Midbrain (tissue), 1 donor: ENCODE data around the gene PNLIPRP3.

ENCODE experiments used
- DNase-seq: peaks from one replicate; lab custom pipeline; 2025; lab: John Stamatoyannopoulos, UW

PNLIPRP3 gene

GRCh38 chr10:116451711-116452337 is 24.2 kb downstream of the PNLIPRP3 start:
- DNase-seq = no peak

- DNase-seq = no peak
Measured at GRCh38 chr10:116452338-116452720, 24.7 kb downstream of the PNLIPRP3 start.

DNA sequence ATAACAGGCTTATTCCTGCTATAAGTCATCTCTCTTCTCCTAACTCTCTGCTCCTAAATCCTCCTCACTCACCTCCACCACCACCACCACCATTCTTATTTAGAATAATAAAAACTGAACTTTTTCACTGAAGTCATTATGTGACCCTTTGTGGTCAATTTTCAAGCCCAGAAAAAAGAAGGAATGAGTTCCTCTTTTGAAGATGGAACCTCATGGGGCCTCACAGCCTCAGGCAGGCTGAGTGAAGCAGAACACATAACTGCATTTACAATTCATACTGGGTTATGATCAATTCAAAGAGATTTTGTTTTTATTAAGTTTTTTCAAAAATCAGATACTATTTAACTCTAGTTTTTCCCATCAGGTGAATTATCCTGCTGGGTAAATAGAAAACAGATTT is 29.8 kb downstream of the PNLIPRP3 start:
- no peak for DNase-seq

- DNase-seq = no peak
Measured at GRCh38 chr10:116460219-116460618, 32.6 kb downstream of the PNLIPRP3 start.

DNA sequence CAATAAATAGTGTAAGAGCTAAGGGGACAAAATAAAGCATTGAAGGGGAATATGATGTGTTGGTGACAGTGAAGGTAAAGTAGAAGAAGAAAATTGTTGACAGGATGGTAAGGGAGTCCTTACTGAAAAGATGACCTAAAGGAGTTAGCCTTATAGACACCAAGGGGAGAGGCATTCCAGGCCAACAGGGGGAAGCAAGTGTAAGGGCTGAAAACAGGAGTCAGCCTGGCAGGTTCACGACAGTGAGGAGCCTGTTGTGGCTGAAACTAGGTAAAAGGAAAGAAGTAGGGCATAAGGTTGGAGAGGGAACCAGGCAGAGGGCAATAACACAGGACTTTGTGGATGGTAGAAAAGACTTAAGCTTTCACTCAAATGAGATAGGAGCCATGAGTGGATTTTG is 34.0 kb downstream of the PNLIPRP3 start:
- no peak for DNase-seq

DNA sequence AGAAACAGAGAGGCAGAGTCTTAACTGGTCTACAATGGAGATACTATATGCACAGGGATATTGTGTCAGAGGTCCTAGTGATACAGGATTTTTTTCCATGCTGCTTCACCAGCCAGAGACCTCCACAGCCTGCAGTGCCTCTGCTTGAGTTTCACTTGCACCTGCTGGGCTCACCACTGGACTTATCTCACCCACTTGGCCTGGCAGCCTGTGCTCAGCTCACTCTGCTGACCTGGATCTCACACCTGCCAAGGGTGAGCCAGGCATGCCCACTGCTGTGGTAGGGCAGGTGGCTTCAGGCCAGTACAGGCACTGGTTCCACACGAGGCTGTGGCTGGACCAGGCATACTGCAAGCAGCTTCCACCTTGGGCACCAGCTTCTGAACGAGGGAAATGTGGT is 36.6 kb downstream of the PNLIPRP3 start:
- no peak for DNase-seq

DNA sequence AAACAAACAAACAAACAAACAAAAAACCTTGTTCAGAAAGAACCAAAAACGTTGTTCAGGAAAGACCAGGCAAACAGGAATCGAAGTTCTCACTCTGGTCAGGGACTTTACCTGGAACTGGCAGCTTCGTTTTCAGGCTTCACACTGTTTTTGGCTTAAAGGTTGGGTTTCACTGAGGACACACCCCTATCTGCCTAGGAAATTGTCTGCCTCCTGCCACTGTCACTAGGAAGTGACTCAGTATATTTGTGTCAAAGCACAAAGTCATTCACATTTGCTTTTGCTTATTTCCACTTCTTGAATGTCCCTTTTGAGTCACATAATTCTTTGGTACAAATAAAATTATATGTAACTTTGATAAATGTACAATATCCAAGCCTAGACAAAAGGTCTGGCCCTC is 37.9 kb downstream of the PNLIPRP3 start:
- DNase-seq = no peak

DNA sequence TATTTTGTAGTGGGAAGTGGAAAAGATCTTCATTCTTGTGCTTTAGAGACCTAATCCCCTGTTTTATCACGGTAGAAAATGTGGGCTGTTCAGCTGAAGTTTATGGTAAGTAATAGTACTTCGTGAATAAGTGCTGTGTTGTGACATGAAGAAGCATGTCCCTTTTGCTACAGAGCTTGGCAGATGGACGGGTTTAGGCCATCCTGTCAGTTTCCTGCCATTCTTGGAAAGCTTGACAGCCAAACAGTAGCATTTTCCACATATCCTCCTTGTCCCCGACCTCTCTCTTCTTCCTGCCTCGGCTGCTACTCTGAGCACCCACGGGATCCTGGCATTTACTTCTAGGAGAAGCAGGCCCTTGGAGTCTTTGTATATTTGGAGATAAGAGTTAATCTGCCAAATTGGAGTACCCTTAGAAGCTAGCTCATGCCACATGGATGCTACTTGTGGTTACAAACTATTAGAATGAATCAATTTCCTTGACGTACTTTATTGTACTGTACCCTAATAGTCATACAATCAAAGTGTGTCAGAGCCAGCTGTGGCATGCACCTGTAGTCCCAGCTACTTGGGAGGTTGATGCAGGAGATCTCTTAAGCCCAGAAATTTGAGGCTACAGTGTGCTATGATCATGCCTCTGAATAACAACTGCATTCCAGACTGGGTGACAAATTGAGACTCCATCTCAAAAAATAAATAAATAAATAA is 39.2 kb downstream of the PNLIPRP3 start:
- DNase-seq = no peak

- no peak for DNase-seq
Measured at GRCh38 chr10:116469437-116469836, 41.8 kb downstream of the PNLIPRP3 start.

DNA sequence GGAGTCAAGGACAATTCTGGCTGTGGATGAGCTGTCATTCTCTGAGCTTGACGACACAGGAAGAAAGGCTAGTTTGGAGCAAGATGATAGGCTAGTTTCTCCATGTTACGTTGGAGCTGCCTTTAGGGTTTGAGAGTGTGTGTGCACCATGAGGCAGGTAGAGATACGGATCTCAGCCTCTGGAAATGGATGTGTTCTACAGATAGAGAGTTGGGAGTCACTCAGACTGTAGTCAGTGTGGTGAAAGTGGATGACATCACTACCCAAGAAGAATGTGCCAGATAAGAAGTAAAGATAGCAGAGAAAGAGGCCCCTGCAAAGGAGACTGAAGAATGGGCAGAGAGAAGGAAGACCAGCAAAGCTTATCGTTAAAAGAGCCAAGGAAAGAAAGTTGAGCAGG is 42.4 kb downstream of the PNLIPRP3 start:
- DNase-seq = no peak

DNA sequence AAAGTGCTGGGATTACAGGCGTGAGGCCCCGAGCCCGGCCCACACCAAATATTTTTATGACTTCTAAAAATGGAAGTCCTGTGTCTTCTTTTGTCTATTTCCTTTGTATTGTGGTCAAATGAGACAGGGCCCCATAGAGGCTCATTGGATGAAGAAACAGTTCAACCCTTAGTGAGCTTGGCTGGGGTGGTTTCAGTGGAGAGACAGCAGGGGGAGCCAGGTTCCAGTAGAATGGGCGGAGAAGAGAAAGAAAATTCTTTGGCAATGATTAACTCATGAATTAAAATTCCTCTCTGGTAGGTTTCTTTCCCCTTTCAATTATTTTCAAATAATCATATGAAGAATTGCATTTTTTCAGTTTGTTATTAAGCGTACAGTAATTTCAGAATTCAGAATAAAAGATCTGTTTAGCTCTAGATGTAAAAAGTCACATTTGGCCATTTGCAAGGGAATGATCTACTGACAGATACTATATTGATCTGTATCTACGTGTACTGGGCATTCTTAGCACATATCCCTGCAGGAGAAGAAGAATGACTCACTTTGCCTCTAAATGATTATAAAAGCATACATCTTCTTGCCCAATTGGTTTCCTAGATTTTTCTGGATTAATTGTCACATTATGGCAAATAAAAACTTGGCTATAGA is 43.2 kb downstream of the PNLIPRP3 start:
- no peak for DNase-seq

- no peak for DNase-seq
Measured at GRCh38 chr10:116472891-116473290, 45.2 kb downstream of the PNLIPRP3 start.

DNA sequence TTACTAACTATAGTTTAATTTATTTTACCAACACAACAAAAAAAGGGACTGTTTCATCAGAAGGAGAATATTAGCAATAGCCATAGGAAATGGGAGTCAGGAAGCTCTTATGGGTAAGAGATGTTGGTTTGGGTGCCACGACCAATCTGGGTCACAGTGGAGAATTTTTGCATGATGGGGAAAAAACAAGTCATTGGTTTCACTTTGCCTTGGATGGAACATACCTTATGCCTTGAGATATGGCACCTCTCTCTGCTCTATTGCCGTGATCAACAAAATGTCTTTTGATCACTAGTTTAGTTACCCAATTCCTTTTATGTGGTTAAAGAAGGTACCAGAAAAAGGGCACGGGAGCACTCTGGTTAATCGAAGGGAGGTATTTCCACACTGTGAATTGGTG is 48.2 kb downstream of the PNLIPRP3 start:
- DNase-seq = no peak

DNA sequence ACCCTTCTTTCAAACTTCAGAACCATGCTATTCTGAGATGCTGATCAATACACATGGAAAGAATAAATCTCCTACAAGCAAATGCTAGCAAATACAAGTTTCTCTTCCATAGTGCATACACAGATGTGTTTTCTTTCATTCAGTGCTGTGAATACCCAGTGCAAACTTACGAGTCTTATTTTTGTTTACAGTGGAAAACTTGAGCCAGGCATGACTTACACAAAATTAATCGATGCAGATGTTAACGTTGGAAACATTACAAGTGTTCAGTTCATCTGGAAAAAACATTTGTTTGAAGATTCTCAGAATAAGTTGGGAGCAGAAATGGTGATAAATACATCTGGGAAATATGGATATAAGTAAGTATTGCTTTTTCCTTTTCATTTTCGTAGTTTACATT is 48.8 kb downstream of the PNLIPRP3 start:
- no peak for DNase-seq

- no peak for DNase-seq
Measured at GRCh38 chr10:116477986-116478664, 50.5 kb downstream of the PNLIPRP3 start.

DNA sequence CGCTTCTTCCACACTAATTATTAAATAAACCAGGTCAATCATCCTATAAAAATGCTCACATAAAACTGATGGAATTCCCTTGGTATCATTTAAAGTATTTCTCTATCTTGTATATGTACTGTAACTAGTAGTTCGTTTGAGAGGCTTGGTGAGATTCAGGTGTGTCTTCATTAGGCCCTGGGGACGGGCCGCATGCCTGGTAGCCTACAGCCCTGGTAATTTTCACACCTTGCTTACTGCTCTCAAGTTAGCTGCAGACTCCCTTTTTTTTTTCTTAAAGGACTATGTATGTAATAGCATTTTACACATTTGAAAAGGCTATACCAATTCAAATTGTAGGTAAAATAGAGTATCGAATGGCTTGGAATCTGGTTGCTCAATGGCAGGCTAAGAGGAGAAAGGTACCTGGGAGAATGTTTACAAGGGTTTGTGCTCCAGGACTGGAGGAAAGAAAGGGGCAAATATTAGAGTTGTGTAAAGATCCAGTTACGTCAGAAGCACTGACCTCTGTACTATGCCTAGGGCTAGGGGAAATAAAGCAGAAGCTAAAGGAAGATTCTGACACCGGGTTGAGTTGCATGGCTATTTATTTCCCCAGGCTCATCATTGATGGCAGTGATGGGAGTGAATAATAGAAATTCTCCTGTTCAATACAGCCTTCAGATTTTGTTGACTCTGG is 59.3 kb downstream of the PNLIPRP3 start:
- no peak for DNase-seq

DNA sequence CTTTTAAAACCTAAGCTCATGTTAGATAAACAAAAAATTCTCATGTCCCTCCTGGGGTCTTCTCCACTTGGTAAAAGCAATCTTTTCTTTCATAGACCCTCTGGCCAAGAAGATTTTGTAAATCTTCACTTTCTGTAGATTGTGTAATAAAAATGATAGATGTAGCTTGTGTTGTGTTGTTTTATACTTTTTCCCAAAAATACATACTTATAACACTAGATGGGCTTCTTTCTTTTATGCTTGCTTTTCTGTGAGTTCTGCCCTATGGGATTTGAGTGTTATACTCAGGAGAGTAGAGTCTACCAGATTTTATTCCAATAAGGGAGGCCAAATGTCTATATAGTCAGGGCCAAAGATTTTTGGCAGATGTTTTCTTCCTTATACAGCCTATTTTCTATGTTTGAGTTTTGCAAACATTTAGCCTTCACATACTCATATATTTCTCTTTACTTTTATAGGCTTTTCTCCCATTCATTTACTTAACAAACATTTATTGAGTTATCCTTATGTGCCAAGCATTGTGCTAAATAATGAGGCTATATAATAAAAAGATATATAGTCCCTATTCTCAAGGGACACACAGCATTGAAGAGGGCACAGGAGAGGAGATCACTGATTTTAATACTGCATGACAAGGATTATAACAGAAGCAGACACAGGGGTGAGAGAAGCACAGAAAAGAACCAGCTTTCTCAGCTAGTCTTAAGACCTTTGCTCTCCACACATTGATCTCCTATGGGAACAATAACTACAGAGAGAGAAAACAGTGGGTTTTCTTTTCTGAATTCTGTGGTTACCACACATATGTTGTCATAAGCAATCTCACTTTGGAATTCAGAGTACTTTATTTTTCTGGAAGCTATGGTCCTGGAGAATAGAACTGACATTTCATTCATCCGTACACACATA is 60.1 kb downstream of the PNLIPRP3 start:
- DNase-seq = no peak

DNA sequence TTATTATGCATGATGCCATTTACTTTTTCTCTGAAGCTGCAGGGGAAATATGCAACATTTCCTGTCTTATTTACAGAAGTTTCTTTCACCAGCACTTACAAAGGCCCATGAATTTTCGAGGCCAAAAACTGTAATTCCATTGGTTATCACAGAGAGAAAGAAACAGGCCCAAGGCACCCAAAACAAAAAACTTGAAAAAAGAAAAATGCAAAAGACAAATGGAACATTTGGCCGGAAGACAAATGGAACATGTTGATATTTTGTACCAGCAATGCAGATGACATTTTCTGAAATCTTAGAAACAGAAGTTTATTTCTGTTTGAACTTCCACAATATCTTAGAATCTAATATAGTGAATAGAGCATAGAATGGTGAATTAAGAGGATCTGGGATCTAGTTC is 61.8 kb downstream of the PNLIPRP3 start:
- DNase-seq = no peak

GRCh38 chr10:116490028-116490662 is 62.5 kb downstream of the PNLIPRP3 start:
- no peak for DNase-seq

- no peak for DNase-seq
Measured at GRCh38 chr10:116504786-116505185, 77.1 kb downstream of the PNLIPRP3 start.

GRCh38 chr10:116510565-116510964 is 82.9 kb downstream of the PNLIPRP3 start:
- DNase-seq = no peak
